EL (cell line): Measurements from ENCODE around the gene UGT1A8.

Experiments
- DNase-seq: peaks from one replicate; pipeline ENCODE4 v3.0.0-alpha.2; 2016

Gene UGT1A8

DNA sequence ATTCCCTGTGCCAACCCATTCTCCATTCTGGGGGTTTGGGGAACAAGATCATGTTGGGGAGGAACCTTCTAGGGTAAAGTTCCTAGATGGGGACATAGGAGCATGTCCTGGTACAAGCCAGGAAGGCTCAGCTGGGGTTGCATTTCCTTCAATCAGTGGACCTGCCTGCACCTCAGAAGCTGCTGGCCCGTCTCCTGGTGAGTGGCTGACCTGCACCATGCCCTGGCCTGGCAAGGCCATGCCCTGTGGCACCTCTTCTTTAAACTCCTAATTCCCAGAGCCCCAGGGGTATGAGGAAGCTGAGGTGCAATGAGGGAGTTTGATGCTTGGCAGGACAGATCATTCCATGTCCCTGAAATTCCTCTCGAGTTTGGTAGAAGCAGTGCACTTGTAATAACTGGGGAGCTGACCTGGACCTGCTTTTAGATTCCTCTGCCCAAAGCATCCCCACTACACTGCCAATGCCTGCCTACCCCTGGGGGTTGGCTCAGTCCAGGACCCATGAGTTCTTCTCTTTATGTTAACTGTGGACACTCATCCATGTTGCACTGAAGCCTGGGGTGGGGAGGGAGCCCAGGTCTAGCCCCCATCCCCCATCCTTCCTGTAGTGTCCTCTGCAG lies 186.0 kb downstream of the UGT1A8 start:
- no peak for DNase-seq

DNA sequence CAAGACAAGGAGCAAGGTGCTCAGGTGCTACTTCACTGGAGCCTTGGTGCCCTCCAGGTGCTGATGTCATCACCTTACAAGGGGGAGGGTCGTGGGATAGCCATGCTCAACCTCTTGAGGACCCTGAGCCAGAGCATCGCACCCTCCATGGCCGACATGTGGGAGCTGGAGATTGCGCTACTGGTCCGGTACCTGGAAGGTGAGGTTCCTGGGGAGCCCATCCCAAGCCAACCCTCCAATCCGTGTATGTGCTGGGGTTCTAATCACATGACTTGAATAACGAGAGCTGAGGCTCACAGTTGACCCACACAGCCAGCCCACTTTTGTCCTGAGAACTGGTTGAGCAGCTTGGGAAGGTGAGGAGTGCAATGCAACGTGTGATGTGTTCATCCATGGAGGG lies 186.6 kb downstream of the UGT1A8 start:
- DNase-seq: no peak

DNA sequence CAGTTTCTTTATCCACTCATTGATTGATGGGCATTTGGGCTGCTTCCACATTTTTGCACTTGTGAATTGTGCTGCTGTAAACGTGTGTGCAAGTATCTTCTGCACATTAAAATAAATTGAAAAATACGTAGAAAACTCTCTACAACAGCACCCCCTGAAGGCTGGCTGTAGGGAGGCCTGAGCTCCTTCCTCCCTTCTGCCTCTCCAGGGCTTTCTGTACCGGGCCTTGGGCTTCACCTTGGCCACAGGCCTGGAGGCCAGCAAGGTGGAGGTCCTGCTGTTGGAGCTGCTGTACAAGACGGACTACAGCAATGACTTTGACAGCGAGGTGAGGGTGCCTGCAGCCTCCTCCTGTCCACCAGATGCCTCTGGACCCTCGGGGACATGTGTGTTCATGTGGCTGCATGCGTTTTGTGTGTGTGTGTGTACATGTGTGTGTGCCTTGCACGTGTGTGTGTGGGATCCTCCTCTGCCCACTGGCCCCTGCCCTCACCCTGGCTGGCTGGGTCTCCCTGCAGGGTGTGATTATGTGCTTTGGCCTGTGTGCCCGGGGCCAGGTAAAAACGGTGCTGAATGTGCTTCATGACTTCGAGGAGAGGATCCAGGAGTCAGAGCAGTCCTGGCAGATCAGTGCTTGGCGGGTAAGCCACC lies 189.9 kb downstream of the UGT1A8 start:
- no peak for DNase-seq

DNA sequence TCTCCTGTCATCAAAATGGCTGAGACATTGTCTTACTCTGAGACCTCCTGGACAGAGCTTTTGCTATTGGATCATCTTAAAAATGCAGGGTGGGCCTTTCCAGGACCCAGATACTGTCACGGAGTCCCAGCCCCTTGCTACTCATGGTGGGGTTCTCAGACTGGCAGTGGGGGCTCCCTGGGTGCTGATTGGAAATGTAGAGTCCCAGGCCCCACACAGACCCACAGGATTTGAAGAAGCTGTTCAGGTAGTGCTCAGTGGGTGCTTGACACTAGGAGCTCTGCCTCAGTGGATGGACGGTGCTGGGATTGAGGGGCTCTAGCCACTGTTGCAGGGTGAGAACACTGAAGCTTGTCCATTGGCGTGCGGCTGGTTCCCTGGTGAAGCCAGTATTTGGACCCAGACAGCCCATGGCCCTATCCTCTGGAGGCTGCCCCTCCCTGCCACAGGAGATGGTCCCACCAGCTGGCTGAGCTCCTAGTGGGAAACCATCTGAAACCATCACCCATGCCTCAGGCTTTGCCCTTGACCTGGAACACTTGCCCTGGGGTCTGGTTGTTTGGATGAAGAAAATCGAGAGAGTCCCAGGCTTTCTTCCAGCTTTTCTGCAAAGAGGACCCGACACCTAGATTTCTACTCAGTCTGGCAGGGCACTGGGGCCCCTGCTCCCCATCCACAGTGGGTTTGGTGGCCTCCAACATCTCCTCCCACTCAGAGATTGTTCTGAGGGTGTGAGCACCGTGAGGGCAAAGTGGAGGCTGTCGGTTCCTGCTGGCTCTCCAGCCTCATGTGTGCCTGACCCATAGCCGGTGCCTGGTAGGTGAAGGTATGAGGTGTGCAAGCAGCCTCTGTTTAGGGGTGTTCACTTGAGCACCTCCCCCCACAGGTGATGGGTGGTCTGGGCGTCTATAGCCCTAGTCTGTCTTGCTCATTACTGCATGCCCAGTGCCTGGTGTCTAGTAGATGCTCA lies 190.8 kb downstream of the UGT1A8 start:
- no peak for DNase-seq

DNA sequence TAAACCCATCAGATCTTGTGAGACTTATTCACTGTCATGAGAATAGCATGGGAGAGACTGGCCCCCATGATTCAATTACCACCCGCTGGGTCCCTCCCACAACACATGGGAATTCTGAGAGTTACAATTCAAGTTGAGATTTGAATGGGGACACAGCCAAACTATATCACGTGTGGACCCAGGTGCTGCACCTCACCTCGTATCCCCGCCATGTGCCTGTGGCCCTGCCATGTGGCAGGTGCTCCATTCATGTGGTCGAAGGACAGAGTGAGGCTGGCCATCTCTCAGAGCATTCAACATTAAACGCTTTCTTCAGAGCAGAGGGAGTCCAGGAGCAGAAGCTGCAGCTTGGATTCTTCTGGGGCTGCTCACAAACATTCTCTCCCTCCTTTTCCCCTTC lies 193.0 kb downstream of the UGT1A8 start:
- no peak for DNase-seq

DNA sequence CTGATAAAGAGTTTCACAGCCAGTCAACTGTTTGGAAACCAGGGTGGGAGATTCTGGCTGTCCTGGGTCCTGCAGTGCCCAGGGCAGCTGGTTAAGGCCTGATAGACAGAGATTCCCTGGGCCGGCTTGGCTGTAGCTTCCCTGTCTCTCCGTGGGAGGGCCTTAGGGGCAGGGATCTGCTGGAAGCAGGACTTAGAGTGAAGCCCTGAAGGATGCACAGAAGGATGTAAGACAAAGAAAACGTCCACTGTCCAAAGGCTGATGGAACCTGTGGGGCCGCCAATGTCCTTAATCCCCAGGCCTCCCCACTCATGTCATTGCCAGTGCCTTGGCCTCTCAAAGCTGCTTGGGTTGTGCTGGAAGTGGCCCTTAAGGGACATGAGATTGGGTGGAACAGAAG lies 193.7 kb downstream of the UGT1A8 start:
- DNase-seq: no peak

DNA sequence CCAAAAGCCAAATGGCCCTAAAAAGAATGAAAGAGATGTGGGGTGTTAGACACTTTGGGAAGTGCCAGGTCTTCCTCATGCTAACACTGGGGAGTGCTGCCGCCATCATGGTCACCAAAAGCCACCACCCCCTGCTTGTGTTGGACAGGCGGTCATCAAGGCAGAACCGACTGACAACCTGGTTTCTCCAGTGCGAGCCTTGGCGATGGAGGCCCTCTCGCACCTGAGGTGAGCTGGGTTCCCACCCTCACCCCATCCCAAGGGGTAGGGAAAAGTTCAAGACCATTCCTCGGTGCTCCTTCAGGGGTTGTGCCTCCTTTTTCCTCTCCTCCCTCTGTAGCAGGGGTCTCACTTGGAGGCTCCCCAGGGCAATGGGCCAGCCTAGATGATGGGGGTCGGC lies 194.3 kb downstream of the UGT1A8 start:
- DNase-seq: no peak

DNA sequence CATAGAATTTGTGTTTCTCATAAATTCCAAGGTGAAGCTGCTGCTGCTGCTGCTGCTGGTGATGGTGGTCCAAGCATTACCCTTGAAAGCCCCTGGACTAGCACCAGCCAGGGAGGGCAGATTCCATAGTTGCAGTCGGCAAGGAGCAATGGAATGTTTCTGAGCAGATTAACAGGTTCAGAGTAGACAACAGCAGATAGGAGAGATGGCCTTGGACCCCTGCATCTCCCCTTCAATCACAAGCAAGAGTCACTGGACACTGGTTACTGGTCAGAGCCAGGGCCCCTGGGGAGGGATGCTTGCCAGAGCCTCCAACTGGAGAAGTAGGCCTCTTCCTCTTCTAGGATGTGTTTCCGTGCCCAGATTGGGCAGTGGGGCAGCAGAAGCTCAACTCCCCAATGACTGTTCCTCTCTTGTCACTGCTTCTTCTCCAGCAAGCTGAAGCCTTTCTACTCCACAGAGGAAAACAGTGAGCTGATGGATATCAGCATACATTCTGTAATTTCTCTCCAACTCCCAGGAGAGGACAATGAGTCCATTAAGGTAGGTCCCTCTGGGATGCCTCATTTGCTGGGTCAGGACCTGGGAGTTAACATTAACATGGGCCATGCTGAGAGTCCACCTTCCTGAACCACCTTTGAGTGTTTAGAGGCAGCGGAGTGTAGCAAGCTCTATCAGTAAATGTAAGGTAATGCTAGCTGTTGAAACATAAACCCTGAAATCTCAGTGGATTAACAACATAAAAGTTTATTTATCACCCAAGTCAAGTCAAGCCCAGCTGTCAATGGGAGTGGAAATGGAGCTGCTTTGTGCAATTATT lies 196.0 kb downstream of the UGT1A8 start:
- no peak for DNase-seq

DNA sequence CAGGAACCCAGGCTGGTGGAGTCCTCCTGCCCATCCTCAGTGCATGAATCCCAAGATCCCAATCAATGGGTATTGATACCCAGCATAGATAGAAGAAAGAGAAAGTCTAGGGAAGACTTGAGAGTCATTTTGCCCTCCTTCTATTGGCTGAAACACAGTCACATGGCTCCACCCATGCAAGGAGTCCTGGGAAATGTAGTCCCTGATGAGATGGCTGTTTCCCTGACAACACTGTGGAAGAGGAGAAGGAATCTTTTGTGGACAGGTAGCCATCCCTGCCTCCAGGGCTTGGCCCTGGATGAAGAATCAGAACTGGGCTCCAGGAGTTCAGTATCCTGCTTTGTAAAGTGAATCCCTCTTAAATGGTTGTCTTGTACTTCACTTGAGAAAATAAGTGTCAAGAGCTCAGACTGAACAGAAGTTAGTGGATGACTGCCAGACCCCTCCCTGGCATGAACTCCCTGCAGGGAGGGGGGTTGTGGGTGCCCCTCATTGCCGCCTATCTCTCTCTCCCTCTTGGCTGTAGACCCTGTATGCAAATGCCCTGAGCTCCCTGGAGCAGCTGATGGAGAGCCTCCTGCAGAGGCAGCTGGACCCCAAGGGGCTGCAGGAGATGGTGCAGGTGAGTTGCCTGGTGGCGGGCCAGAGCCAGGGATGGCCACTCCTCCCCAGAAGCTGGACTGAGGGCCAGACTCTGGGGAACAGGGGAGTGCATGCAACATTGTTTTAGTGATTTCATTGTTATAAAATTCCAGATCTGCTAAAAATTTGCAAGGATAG lies 196.8 kb downstream of the UGT1A8 start:
- no peak for DNase-seq

DNA sequence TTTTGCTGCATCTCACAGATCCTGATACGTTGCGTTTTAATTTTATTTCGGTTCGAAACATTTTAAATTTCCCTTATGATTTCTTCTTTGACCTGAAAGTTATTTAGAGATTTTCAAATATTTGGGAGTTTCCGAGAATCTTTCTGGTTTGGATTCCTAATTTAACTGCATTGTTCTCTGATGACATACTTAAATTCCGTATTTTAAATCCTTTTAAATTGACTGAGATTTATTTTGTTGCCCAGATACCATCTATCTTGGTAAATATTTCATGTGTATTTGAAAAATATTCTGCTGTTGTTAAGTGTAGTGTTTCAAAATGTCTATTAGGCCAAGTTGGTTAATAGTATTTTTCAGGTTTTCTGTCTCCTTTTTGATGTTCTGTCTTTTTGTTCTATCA lies 198.4 kb downstream of the UGT1A8 start:
- no peak for DNase-seq

DNA sequence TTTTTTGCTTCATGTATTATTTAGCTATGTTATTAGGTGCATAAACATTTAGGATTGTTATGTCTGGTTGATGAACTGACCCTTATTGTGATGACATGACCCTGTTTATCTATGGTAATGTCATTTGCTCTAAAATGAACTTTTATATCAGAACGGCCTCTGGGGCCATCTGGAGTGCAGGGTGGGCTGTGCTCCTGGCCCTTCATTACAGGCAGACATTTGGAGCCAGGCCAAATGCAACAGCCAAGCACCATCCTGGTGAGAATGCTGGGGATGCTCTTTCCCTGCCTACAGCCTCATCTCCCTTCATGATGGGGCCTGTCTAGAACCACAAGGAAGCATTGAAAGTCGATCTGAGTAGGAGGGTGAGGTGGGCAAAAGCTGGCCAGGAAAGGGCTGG lies 198.9 kb downstream of the UGT1A8 start:
- no peak for DNase-seq

DNA sequence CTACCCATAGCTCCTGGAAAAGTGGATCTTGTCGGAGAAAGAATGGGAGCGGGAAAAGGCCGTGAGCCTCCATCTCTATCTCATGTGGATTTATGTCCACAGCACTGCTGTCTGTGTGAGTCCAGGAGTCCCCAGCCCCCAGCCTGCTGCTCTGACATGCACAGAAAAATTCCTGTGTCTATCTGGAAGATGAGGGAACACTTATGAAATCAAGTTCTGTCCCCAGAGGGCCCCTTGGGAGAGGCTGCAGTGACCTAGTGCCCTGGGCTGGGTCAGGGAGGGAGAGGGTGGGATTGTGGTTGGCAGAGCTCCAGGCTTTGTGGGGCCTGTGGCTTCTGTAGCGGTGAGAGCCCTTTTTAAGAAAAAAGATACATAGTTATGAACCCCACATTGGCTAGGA lies 199.3 kb downstream of the UGT1A8 start:
- no peak for DNase-seq

DNA sequence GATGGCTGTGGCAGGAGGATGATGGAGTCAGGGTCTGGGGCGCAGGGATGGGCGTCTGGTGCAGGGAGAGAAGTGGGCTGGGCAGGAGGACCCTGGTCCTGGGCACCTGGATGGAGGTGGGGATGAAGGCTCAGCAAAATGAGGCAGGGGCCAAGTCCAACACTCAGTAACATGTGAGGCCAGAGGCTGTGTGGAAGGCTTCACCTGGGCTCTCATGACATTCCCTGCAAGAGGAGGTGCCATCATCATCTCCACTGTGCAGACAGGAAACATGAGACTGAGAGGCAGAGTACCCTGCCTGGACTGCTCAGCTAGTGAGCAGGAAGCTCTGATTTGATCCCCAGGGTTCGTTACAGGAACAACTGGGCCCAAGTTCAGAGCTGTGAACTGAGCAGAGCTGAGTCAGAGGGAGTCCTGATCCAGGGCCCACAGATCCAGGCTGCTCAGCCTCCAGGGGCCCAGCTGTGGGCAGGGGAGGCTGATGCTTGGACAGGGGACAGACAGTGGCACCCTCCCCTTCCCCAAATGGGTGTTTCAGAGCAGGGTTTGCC lies 200.0 kb downstream of the UGT1A8 start:
- DNase-seq: no peak

DNA sequence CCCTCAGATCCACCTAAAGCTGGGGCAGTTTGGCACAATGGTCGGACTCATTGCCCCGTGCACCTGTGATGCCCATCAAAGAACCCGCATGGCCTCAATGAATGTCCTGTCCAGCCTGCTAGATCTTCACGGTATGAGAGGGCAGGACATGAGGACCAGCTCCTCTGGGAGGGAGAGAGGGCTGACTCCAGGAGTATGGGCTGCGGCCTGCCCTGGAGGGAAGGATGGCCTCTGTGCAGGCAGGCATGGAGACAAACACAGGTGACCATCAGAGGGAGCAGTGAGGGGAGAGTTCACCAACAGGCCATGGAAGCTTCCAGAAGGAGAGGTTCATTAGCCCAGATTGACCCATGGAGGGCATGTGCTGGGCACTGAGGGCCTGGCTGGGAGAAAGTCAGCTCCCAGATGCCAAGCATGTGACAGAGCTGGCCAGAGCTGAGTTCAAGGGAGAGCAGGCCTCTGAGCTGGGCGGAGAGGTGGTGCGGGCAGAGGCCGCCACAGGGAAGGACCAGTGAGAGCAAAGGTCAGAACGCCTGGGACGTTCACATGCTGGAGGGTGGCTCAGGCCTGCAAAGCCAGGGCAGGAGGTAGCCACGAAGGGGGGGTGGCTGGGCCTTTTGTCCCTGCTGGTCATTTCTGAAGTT lies 200.7 kb downstream of the UGT1A8 start:
- no peak for DNase-seq

DNA sequence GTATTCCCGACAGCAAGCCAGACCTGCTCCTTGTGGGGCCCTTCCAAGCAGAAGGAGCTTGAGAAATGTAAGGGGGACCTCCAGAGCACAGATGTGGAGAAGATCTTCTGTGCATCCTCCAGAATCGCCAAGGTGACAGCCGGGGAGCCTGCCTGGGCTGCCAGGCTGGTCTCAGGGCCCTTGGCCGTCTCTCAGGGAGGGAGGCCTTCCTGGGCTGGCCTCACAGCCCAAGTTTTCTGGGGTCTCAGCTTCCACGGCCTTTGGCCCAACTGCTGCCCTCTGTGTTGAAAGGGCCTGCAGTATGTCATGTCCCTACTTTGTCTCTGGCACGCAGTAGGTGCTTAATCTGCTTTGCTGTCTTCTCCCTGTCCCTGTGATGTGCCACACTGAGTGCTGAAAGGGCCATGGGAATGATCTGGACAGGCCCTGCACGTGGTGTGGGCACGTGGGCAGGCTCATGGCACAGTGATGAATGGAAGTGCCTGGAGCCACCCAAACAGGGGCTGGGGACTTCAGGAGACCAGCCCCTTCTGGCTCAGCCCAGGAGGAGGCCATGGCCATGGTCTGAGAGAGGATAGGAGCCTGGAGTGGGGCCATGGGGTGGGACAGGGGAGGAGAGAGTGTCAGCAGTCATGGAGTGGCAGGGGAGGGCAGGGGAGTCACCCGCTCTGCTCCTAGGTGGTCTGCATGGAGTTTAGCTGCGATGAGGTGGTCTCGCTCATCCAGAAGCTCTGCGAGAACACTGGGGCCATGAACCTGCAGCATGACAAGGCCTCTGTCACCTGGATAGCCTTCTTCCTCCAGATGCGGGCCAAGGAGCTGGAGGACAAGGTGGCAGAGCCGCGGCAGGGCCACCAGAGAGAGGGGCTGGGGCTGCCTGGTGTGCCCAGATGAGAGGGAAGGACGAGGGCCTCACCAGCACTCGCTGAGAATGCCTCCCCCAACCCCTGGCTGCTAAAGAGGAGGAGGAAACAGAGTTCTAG lies 201.5 kb downstream of the UGT1A8 start:
- no peak for DNase-seq

DNA sequence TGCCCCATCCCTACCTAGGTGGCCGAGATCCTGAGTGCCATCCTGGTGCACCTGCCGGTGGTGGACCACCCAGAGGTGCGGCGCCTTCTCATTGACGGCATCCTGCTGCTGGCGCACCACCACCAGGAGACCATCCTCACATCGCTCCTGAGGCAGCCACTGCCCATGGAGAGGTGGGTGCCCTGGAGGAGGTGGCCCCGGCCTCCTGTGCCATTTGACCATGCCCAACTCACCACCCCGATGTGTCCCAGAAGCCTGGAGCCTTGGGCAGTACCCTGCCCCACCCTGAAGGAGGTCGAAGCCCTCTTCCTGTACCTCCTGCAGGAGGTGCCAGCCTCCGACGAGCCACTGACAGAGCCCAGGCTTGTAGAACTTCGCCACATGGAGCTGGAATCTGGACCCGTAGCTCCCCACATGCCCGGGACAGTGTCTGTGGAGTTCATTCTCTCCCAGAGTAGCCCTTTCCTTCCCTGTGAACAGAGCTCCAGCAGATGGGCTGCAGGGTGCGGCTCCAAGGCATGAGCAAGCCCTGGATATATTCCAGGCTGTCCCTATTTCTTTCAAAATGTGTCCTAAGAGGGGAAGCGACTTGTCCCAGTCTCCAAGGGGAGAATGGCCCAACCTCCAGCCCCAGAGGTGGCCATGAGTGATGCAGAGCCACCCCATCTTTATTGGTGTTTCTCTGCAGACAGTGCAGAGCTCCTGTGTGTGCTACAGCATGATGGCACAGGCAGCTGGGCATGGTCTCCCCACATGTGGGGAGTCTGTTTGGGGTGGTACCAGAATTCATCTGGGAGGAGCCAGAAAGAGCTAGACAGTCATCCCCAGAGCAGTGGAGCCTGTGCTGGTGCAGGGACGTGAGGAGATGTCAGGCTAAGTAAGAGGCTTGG lies 202.7 kb downstream of the UGT1A8 start:
- DNase-seq: no peak

DNA sequence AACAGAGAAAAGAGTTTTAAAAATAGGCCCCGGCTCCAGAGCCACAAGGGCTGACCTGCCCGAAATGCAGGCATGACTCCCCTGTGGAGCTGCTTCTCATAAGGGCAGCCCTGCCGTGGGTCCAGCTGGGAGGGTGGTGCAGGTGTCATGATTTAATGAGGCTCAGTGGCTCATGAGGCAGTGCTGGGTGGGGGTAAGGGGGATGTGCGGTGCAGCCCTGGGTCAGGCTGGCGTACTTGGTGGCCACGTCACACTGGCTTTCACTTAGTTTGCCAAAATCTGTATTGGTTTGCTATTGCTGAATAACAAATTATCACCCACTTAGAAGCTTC lies 203.3 kb downstream of the UGT1A8 start:
- DNase-seq: no peak

DNA sequence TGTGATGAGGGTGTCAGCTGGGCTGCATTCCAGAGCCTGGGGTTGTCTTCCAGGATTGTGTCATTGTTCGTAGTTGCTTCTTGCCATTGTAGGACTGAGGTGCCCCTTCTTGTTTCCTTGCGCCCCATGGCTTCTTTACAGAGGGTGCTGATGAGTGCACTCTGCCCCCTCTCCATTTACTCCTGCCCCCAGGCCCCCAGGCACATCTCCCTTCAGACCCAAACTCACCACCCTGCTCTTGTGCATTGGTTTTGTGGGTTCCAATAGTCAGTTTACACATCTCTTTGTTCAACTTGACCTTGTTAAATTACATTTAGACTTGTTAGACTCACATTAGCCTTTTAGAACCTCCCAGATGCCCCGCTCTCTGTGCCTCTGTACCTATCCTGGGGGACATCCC lies 203.8 kb downstream of the UGT1A8 start:
- no peak for DNase-seq

DNA sequence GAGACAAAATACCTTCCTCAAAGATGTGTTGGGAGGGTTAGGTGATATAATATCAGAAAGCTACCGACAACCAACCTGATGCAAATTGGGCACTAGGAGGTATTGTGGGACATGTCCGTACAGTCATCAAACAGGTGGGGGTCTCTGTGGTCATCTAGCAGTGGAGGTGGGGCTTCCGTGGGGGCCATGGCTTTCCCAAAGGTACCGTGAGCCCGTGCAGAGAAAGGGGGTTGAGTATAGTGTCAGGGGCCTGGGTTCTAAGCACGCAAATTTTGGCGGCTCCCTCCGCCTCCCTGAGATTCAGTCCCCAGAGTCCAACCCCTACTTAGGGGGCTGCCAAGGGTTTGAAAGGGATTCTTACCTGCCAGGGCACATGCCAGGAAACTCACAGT lies 204.3 kb downstream of the UGT1A8 start:
- DNase-seq: no peak
